Ammon's horn (tissue), 1 donor: Measurements from ENCODE around the gene PRPS1.
"Not testable (repeated sequence)": the region's sequence is repeated elsewhere in the genome, so short reads cannot be mapped to it uniquely, and the experiment has no call there.

Source experiments
- DNase-seq: peaks from one replicate; pipeline ENCODE4 v3.0.0-alpha.2; 2016; ENCODE audit warnings: low spot score

Gene PRPS1

GRCh38 chrX:107630031-107630689 lies 1.9 kb downstream of the PRPS1 start:
- no peak for DNase-seq

GRCh38 chrX:107632346-107632745 lies 4.0 kb downstream of the PRPS1 start:
- no peak for DNase-seq

GRCh38 chrX:107646735-107647134 lies 18.4 kb downstream of the PRPS1 start:
- no peak for DNase-seq

DNA sequence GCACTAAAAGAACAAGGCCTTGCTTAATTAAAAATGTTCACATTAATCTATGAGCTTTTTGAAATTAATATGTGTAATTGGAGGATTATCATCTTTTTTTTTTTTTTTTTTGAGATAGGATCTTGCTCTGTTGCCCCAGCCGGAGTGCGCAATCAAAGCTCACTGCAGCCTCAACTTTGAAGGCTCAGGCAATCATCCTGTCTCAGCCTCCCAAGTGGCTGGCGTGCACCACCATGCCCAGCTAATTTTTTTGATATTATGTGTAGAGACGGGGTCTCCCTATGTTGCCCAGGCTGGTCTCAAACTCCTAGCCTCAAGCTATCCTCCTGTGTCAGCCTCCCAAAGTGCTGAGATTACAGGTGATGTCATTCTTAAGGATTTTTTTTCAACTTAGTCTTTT lies 20.0 kb downstream of the PRPS1 start:
- DNase-seq: no peak

DNA sequence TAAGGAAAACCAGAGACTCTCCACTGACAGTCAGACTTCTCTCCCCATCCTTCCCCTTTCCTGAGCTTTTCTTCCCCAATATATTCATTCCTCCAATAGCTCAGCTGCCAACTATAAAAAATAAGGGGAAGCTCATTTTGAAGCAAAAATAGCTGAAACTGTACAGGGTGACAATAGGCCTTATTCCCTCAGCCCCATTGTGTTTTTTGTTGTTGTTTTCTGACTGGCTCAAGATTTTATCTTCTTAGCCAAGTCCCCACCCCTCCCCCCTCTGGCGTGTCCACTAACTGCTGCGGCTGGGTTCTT lies 26.2 kb downstream of the PRPS1 start:
- DNase-seq: no peak

- peak; percentile 25 for DNase-seq
Measured at GRCh38 chrX:107654872-107655761, 26.8 kb downstream of the PRPS1 start.

DNA sequence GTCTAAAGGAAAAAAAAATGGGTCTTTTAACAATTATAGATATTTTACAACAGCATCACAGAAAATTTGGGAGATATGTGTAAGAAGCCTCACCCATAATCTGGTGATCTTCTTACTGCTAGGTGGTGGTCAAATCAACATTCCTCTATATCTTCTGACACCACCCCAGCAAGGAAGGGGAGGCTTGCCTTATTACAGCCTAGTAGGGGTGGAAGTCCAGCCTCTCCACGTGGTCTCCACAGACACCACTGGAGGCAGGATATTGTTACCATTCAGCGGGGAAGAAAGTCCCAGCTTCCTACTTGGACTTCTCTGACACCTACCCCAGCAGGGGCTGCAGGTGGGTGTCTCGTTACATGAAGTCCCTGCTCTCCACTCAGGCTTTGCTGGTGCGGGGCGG lies 28.7 kb downstream of the PRPS1 start:
- no peak for DNase-seq

GRCh38 chrX:107658660-107659059 lies 30.4 kb downstream of the PRPS1 start:
- no peak for DNase-seq

GRCh38 chrX:107659286-107659685 lies 31.0 kb downstream of the PRPS1 start:
- no peak for DNase-seq

DNA sequence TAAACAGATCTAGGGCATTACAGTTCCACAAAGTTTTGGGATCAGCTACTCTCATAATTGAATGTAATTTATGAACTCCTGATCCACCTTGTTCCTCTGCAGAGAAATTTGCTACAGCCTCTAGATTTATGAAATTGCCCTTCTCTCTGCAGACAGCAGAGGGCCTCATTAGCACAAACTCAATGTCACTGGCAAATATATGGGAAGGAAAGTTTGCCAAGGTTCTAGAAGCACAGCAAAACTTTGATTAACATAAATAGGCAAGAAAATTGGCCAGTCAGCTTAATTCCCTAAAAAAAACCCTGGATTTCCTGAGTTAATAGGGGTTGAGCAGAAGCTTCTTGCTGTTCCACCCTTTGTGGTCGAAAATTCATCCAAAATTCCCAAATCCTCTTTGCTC lies 31.5 kb downstream of the PRPS1 start:
- DNase-seq: peak; percentile 60

- DNase-seq: no peak
Measured at GRCh38 chrX:107662145-107662544, 33.8 kb downstream of the PRPS1 start.

DNA sequence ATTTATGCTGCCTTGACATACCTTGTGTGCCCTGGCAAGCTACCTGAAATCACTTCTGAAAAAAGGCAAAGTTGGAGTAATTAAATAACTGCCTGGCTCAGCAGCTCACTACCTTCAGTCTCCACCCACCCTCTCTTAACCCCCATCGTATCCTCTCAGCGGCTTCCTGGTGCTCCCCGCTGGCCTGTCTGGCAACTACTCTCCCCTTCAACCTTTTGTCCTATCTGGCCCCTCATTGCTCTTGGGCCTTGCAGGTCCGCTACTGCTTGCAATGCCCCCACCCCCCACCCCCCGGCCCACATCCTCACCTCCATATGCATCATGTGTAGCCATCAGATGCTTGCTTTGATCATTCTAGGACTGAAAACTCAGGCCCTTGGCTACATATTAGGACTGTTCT lies 34.5 kb downstream of the PRPS1 start:
- no peak for DNase-seq

GRCh38 chrX:107666931-107667330 lies 38.6 kb downstream of the PRPS1 start:
- no peak for DNase-seq

- no peak for DNase-seq
Measured at GRCh38 chrX:107667426-107667825, 39.1 kb downstream of the PRPS1 start.

DNA sequence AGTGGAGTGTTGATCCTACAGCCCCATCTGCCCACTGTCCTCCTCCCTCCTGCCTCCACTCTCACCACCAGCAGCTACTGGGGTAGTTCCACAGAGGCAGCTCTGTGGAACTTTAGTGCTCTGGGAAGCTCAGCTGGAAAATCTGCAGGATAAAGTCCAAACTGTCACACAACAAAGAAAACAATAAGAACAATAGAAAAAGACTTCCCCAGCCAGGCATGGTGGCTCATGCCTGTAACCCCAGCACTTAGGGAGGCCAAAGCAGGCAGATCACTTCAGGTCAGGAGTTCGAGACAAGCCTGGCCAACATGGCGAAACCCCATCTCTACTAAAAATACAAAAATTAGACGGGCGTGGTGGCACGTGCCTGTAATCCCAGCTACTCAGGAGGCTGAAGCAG lies 40.4 kb downstream of the PRPS1 start:
- not testable (repeated sequence) for DNase-seq

GRCh38 chrX:107669261-107669660 lies 41.0 kb downstream of the PRPS1 start:
- no peak for DNase-seq

- DNase-seq: no peak
Measured at GRCh38 chrX:107669885-107670628, 41.7 kb downstream of the PRPS1 start.

GRCh38 chrX:107671256-107671655 lies 42.9 kb downstream of the PRPS1 start:
- not testable (repeated sequence) for DNase-seq

DNA sequence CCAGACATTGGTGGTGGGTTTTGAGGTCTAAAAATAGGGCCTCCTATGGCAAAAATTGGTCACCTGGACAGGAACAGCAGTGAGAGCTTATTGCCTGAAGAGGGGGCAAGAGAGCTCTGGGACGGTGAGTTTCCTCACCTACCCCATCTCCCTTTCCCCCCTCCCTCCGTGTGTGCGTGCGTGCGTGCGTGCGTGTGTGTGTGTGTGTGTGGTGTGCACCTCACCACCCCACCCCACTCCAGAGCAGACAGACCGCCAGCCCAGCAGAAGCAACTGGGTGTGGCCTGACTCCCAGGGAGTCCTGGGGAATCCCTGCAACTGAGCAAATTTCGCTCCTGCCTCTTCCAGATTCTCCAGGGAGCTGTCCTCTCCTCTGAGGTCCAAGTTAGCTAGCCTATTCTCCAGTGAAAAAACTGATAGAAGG lies 44.7 kb downstream of the PRPS1 start:
- DNase-seq: peak; percentile 57

DNA sequence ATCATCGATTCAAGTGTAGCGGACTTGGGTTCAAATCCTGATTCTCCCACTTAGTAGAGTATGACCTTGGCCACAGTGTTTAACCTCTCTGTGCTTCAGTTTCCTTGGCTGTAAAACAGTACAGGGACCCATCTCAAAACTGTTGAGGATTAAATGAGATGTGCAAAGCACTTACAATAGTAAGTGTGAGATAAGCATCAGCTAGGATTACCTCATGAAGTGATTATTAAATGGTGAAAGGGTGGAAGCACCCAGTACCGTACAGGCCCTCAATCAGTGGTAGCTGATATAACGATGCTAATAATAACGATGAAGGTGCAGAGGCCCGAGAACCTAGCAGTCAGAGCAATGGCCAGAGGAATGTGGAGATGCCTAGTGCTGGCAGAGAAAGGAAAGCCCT lies 45.1 kb downstream of the PRPS1 start:
- DNase-seq: no peak

DNA sequence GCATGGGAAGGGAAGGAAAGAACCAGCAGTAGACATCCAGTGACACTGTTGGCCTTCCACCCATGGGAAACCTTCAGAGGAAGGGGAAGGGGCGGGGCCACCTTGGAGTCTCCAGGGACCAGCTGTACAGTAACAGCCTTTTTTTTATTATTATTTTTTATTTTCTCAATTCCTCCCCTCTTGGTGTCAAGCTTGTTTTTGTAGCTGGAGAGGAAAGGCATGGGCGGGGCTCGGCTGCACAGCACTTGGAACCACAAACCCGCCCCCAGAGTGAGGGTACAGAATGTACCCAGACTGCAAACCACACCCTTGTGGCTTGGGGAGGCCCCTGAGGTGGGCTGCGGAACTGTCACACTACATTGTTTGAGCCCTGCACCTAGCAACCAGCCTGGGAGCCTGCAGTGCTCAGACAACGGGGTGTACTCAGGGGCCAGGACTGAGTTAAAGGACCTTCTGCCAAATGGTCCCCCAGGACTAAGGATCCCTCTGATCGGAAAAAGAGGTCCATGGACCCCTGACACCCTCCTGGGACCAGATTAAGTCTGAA lies 45.7 kb downstream of the PRPS1 start:
- peak; percentile 42 for DNase-seq

DNA sequence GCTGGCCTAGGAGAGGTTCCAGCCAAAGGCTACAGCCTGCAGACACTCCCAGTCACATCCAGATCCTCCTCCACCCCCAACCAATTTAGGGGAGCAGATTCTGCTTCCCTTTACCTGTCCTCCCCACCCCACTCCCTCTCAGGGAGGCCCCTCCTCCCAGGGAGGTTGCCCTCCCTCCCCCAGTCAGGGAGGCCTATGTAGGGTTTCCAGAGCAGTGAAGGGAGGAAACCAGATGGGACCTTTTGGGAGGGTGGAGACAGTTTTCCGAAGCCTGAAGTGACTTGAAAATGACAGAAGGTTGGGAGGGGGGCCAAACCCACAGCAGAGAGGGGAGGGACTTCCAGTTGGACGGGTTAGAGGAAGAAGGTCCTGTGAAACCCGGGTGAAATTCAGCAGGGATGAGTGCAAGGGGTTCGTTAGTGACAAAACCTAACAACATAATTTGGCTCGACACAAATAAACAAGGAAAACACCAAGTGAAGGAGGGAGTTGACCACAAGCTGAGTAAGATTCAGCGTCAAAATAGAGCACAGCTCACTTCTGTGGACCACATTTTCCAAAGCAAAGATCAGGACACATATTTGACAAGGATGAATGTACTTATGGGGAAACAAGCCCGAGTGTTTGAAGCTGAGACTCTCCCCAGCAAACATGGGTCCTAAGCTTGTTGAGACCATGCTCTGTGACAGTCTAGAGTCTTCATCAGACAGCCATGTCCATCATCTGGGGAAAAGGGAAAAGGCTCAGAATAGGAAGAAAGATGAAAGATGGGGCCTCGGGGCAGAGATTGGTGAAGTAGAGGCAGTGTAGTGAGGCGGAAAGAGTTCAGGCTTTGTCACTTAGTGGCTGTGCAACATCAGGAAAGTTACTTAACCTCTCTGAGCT lies 46.4 kb downstream of the PRPS1 start:
- peak; percentile 39 for DNase-seq
